Prostate gland (tissue), 2 donors: Measurements from ENCODE around the gene CCND2.

ENCODE experiments used
- CTCF ChIP-seq, 4 experiments: fragments of 200-600 bp in 2 of 4; fragments of 450-650 bp in 2 of 4; sonication (generic) in 2 of 4; IDR thresholded peaks; 1 replicate in 3 of 4; 2 replicates in 1 of 4; pipeline ENCODE4 v1.5.1; 2016 to 2019; ENCODE audit warnings: antibody characterized with exemption in 4 of 4, mild to moderate bottlenecking in 2 of 4, moderate library complexity in 2 of 4
- POLR2AphosphoS5 ChIP-seq: sonication (generic); formaldehyde crosslinking; IDR thresholded peaks from one replicate; pipeline ENCODE4 v1.6.1; 2017; ENCODE audit warnings: antibody characterized with exemption

- TF ChIP-seq POLR2AphosphoS5 (no peak), CTCF (IDR thresholded peaks at IDR 0.05) (no peak)
Observed at GRCh38 chr12:4283512-4284255, 10.1 kb downstream of the CCND2 start.
